GM23338 (cell line): Measurements from ENCODE around the gene PDIA2. TPM values are rescaled to one million over a fixed set of nuclear protein-coding genes. Genes with fewer than 3 reads are reported as not detected.

Source experiments
- ATAC-seq: fragments of 200-7000 bp; cut with Tn5 transposase; 3 replicates; pipeline ENCODE4 v1.9.1; 2020
- DNase-seq: peaks from one replicate; pipeline ENCODE4 v3.0.0-alpha.2; 2015; ENCODE audit warnings: low spot score
- H2AFZ ChIP-seq: fragments of 200-600 bp; sonication (generic); 2 replicates; pipeline ENCODE4 v1.8.0; 2016; ENCODE audit warnings: antibody characterized with exemption, mild to moderate bottlenecking, moderate library complexity
- H3F3A ChIP-seq: fragments of 200-600 bp; sonication (generic); replicated peaks from 2 replicates; pipeline ENCODE4 v1.8.0; 2017; ENCODE audit warnings: antibody characterized with exemption, mixed run types, low read depth
- H3K27ac ChIP-seq: fragments of 200-600 bp; sonication (generic); 2 replicates; pipeline ENCODE4 v1.6.1; 2016; ENCODE audit warnings: low read depth
- H3K27me3 ChIP-seq: fragments of 200-600 bp; sonication (generic); 2 replicates; pipeline ENCODE4 v1.8.0; 2016; ENCODE audit warnings: mild to moderate bottlenecking, mixed run types, moderate library complexity; ENCODE audit not compliant: insufficient read depth
- H3K36me3 ChIP-seq: fragments of 200-600 bp; sonication (generic); 2 replicates; pipeline ENCODE4 v1.8.0; 2016; ENCODE audit warnings: mild to moderate bottlenecking; ENCODE audit not compliant: insufficient read depth
- H3K4me1 ChIP-seq: fragments of 200-600 bp; sonication (generic); 2 replicates; pipeline ENCODE4 v1.8.0; 2016; ENCODE audit warnings: mild to moderate bottlenecking, moderate library complexity; ENCODE audit not compliant: insufficient read depth
- H3K4me2 ChIP-seq: fragments of 200-600 bp; sonication (generic); 2 replicates; pipeline ENCODE4 v1.7.1; 2017; ENCODE audit warnings: mixed run types
- H3K4me3 ChIP-seq: fragments of 200-600 bp; sonication (generic); 2 replicates; pipeline ENCODE4 v1.6.1; 2016; ENCODE audit warnings: mixed run types
- H3K79me2 ChIP-seq: fragments of 200-600 bp; sonication (generic); replicated peaks from 2 replicates; pipeline ENCODE4 v1.8.0; 2017; ENCODE audit warnings: mild to moderate bottlenecking; ENCODE audit not compliant: insufficient read depth
- H3K9me2 ChIP-seq: fragments of 200-600 bp; sonication (generic); 2 replicates; pipeline ENCODE4 v1.8.0; 2017; ENCODE audit not compliant: insufficient read depth
- H4K20me1 ChIP-seq: fragments of 200-600 bp; sonication (generic); replicated peaks from 2 replicates; pipeline ENCODE4 v1.8.0; 2017; ENCODE audit warnings: mild to moderate bottlenecking; ENCODE audit not compliant: insufficient read depth
- H3K27ac Mint-ChIP-seq: 2 replicates; pipeline ENCODE4 v1.8.0; 2020; ENCODE audit warnings: inconsistent platforms, mild to moderate bottlenecking, moderate library complexity, mixed read lengths
- H3K27me3 Mint-ChIP-seq: 3 replicates; pipeline ENCODE4 v1.8.0; 2022; ENCODE audit warnings: low read depth, mild to moderate bottlenecking, moderate library complexity, mixed read lengths, inconsistent platforms; ENCODE audit not compliant: insufficient read depth, poor library complexity
- H3K36me3 Mint-ChIP-seq: 3 replicates; pipeline ENCODE4 v1.8.0; 2021; ENCODE audit warnings: low read depth, mild to moderate bottlenecking, inconsistent platforms, moderate library complexity, mixed read lengths
- H3K4me1 Mint-ChIP-seq: 3 replicates; pipeline ENCODE4 v1.8.0; 2020; ENCODE audit warnings: mild to moderate bottlenecking, inconsistent platforms, mixed read lengths
- H3K4me3 Mint-ChIP-seq: 3 replicates; pipeline ENCODE4 v1.8.0; 2021; ENCODE audit warnings: moderate library complexity, mild to moderate bottlenecking, inconsistent platforms, mixed read lengths
- H3K9me3 Mint-ChIP-seq: 3 replicates; pipeline ENCODE4 v1.8.0; 2020; ENCODE audit warnings: moderate library complexity, mild to moderate bottlenecking, inconsistent platforms, mixed read lengths
- CREB1 ChIP-seq: fragments of 250-450 bp; sonication (Bioruptor Pico); IDR thresholded peaks from 2 replicates; pipeline ENCODE4 v1.5.0; 2020; ENCODE audit warnings: low read depth, mild to moderate bottlenecking, moderate library complexity
- EZH2 ChIP-seq: fragments of 200-600 bp; sonication (generic); IDR thresholded peaks from one replicate; pipeline ENCODE4 v1.8.0; 2017; ENCODE audit warnings: antibody characterized with exemption, mild to moderate bottlenecking, low read depth; ENCODE audit not compliant: unreplicated experiment
- EZH2phosphoT487 ChIP-seq: fragments of 200-600 bp; sonication (generic); IDR thresholded peaks from one replicate; pipeline ENCODE4 v1.8.1; 2018; ENCODE audit warnings: antibody characterized with exemption; ENCODE audit not compliant: unreplicated experiment
- JUNB ChIP-seq: IDR thresholded peaks from one replicate; pipeline ENCODE4 v1.6.1; 2016; ENCODE audit warnings: antibody characterized with exemption; ENCODE audit not compliant: unreplicated experiment
- NANOG ChIP-seq: IDR thresholded peaks from 2 replicates; pipeline ENCODE4 v1.6.1; 2016; ENCODE audit warnings: antibody characterized with exemption, borderline replicate concordance
- POLR2AphosphoS5 ChIP-seq: IDR thresholded peaks from 2 replicates; pipeline ENCODE4 v1.6.1; 2016; ENCODE audit warnings: antibody characterized with exemption, low read depth
- STAT1 ChIP-seq: IDR thresholded peaks from one replicate; pipeline ENCODE4 v1.6.1; 2016; ENCODE audit warnings: antibody characterized with exemption; ENCODE audit not compliant: unreplicated experiment
- ZNF114 ChIP-seq: fragments of 250-450 bp; sonication (Bioruptor Pico); IDR thresholded peaks from 2 replicates; pipeline ENCODE4 v1.5.0; 2020; ENCODE audit warnings: mild to moderate bottlenecking, moderate library complexity
- ZNF331 ChIP-seq: fragments of 250-450 bp; sonication (Bioruptor Pico); IDR thresholded peaks from 2 replicates; pipeline ENCODE4 v1.5.0; 2020; ENCODE audit warnings: low read depth, mild to moderate bottlenecking, moderate library complexity
- polyA plus RNA-seq: library from polyadenylated mRNA; unstranded; fragments of >200 nt; fragmentation: Nextera tagmentation; extraction: Ambion mirVana; gene quantifications from 2 replicates; pipeline ENCODE4 v1.2.1, GENCODE V29; 2016
- total RNA-seq: library from RNA; depleted of rRNA; stranded (reverse); fragments of >200 nt; shearing (Covaris generic); gene quantifications from 2 replicates; pipeline ENCODE4 v1.2.3, GENCODE V29; 2014
- TF ChIP-seq, protein P1 (sequence below), 2 experiments: fragments of 200-600 bp in 1 of 2; sonication (generic) in 1 of 2; conservative IDR thresholded peaks; 2 replicates each; pipeline versions ENCODE4 v1.5.1 to v1.6.1; 2016 to 2017; ENCODE audit warnings: antibody characterized with exemption in 2 of 2, low read depth in 2 of 2, mild to moderate bottlenecking in 2 of 2, moderate library complexity in 1 of 2
- TF ChIP-seq, protein P2 (sequence below): fragments of 250-450 bp; sonication (Bioruptor Pico); IDR thresholded peaks from 2 replicates; pipeline ENCODE4 v1.5.0; 2020; ENCODE audit warnings: mild to moderate bottlenecking, moderate library complexity
- TF ChIP-seq, protein P3 (sequence below): IDR thresholded peaks from 2 replicates; pipeline ENCODE4 v1.6.1; 2016; ENCODE audit warnings: antibody characterized with exemption
- TF ChIP-seq, protein P4 (sequence below): IDR thresholded peaks from one replicate; pipeline ENCODE4 v1.6.1; 2018; ENCODE audit warnings: antibody characterized with exemption; ENCODE audit not compliant: unreplicated experiment

PDIA2 gene
- total and polyA plus RNA-seq, 2 experiments from 2014 or later = 0.39 to 0.87 TPM

DNA sequence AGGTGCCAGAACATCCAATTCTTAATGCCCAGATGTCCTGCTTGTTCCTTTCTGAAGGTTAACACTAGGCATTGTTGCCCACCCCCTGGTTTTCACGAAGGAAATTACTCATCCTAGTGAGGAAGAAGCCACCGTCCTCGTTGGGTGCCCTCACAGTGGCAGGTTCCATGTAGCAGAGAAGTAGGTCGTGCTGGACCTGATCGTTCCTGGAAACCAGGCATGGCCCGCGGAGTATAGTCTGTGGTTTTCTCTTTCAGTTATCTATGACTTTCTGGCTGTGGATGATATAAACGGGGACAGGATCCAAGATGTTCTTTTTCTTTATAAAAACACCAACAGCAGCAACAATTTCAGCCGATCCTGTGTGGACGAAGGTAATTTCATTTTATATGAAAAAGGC lies 23.7 kb upstream of the PDIA2 start:
- DNase-seq (no peak), ATAC-seq (no peak)
- H3K9me3 Mint-ChIP-seq = no peaks in the 10 kb centered on the region
- no peaks in the 10 kb centered on the region for H3F3A ChIP-seq
- H3K79me2 ChIP-seq = no peaks in the 10 kb centered on the region
- no peak overlapping the region for H3K4me3 ChIP-seq
- peaks cover 46% of the 10 kb centered on the region for H3K36me3 Mint-ChIP-seq
- no peak for TF ChIP-seq NANOG
- TF ChIP-seq STAT1 = no peak
- TF ChIP-seq ZNF331 = no peak
- no peak for TF ChIP-seq CREB1 (CRISPR knock-in tag)
- TF ChIP-seq POLR2AphosphoS5 = no peak
- no peak for TF ChIP-seq ZNF114 (CRISPR knock-in tag)
- TF ChIP-seq, protein P1, sequence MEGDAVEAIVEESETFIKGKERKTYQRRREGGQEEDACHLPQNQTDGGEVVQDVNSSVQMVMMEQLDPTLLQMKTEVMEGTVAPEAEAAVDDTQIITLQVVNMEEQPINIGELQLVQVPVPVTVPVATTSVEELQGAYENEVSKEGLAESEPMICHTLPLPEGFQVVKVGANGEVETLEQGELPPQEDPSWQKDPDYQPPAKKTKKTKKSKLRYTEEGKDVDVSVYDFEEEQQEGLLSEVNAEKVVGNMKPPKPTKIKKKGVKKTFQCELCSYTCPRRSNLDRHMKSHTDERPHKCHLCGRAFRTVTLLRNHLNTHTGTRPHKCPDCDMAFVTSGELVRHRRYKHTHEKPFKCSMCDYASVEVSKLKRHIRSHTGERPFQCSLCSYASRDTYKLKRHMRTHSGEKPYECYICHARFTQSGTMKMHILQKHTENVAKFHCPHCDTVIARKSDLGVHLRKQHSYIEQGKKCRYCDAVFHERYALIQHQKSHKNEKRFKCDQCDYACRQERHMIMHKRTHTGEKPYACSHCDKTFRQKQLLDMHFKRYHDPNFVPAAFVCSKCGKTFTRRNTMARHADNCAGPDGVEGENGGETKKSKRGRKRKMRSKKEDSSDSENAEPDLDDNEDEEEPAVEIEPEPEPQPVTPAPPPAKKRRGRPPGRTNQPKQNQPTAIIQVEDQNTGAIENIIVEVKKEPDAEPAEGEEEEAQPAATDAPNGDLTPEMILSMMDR (conservative IDR thresholded peaks at IDR 0.05; ENCODE audit: low read depth in 2 of 2) = no peak
- TF ChIP-seq, protein P2, sequence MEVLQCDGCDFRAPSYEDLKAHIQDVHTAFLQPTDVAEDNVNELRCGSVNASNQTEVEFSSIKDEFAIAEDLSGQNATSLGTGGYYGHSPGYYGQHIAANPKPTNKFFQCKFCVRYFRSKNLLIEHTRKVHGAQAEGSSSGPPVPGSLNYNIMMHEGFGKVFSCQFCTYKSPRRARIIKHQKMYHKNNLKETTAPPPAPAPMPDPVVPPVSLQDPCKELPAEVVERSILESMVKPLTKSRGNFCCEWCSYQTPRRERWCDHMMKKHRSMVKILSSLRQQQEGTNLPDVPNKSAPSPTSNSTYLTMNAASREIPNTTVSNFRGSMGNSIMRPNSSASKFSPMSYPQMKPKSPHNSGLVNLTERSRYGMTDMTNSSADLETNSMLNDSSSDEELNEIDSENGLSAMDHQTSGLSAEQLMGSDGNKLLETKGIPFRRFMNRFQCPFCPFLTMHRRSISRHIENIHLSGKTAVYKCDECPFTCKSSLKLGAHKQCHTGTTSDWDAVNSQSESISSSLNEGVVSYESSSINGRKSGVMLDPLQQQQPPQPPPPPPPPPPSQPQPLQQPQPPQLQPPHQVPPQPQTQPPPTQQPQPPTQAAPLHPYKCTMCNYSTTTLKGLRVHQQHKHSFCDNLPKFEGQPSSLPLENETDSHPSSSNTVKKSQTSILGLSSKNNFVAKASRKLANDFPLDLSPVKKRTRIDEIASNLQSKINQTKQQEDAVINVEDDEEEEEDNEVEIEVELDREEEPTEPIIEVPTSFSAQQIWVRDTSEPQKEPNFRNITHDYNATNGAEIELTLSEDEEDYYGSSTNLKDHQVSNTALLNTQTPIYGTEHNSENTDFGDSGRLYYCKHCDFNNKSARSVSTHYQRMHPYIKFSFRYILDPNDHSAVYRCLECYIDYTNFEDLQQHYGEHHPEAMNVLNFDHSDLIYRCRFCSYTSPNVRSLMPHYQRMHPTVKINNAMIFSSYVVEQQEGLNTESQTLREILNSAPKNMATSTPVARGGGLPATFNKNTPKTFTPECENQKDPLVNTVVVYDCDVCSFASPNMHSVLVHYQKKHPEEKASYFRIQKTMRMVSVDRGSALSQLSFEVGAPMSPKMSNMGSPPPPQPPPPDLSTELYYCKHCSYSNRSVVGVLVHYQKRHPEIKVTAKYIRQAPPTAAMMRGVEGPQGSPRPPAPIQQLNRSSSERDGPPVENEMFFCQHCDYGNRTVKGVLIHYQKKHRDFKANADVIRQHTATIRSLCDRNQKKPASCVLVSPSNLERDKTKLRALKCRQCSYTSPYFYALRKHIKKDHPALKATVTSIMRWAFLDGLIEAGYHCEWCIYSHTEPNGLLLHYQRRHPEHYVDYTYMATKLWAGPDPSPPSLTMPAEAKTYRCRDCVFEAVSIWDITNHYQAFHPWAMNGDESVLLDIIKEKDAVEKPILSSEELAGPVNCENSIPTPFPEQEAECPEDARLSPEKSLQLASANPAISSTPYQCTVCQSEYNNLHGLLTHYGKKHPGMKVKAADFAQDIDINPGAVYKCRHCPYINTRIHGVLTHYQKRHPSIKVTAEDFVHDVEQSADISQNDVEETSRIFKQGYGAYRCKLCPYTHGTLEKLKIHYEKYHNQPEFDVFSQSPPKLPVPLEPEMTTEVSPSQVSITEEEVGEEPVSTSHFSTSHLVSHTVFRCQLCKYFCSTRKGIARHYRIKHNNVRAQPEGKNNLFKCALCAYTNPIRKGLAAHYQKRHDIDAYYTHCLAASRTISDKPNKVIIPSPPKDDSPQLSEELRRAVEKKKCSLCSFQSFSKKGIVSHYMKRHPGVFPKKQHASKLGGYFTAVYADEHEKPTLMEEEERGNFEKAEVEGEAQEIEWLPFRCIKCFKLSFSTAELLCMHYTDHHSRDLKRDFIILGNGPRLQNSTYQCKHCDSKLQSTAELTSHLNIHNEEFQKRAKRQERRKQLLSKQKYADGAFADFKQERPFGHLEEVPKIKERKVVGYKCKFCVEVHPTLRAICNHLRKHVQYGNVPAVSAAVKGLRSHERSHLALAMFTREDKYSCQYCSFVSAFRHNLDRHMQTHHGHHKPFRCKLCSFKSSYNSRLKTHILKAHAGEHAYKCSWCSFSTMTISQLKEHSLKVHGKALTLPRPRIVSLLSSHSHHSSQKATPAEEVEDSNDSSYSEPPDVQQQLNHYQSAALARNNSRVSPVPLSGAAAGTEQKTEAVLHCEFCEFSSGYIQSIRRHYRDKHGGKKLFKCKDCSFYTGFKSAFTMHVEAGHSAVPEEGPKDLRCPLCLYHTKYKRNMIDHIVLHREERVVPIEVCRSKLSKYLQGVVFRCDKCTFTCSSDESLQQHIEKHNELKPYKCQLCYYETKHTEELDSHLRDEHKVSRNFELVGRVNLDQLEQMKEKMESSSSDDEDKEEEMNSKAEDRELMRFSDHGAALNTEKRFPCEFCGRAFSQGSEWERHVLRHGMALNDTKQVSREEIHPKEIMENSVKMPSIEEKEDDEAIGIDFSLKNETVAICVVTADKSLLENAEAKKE (CRISPR knock-in tag) = no peak
- no peak for TF ChIP-seq EZH2
- TF ChIP-seq, protein P3, sequence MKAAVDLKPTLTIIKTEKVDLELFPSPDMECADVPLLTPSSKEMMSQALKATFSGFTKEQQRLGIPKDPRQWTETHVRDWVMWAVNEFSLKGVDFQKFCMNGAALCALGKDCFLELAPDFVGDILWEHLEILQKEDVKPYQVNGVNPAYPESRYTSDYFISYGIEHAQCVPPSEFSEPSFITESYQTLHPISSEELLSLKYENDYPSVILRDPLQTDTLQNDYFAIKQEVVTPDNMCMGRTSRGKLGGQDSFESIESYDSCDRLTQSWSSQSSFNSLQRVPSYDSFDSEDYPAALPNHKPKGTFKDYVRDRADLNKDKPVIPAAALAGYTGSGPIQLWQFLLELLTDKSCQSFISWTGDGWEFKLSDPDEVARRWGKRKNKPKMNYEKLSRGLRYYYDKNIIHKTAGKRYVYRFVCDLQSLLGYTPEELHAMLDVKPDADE = no peak
- TF ChIP-seq EZH2phosphoT487 = no peak
- TF ChIP-seq JUNB = no peak
- TF ChIP-seq, protein P4, sequence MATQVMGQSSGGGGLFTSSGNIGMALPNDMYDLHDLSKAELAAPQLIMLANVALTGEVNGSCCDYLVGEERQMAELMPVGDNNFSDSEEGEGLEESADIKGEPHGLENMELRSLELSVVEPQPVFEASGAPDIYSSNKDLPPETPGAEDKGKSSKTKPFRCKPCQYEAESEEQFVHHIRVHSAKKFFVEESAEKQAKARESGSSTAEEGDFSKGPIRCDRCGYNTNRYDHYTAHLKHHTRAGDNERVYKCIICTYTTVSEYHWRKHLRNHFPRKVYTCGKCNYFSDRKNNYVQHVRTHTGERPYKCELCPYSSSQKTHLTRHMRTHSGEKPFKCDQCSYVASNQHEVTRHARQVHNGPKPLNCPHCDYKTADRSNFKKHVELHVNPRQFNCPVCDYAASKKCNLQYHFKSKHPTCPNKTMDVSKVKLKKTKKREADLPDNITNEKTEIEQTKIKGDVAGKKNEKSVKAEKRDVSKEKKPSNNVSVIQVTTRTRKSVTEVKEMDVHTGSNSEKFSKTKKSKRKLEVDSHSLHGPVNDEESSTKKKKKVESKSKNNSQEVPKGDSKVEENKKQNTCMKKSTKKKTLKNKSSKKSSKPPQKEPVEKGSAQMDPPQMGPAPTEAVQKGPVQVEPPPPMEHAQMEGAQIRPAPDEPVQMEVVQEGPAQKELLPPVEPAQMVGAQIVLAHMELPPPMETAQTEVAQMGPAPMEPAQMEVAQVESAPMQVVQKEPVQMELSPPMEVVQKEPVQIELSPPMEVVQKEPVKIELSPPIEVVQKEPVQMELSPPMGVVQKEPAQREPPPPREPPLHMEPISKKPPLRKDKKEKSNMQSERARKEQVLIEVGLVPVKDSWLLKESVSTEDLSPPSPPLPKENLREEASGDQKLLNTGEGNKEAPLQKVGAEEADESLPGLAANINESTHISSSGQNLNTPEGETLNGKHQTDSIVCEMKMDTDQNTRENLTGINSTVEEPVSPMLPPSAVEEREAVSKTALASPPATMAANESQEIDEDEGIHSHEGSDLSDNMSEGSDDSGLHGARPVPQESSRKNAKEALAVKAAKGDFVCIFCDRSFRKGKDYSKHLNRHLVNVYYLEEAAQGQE = no peak
- H3K27ac Mint-ChIP-seq = 0 out of 2 replicates have a peak overlapping the region, but pooled peaks have one; percentile 40
- H3K27me3 ChIP-seq = no peaks in the 10 kb centered on the region
- no peak overlapping the region for H3K4me3 Mint-ChIP-seq
- no peaks in the 10 kb centered on the region; the same call in 1 of the 2 replicates for H3K36me3 ChIP-seq
- H3K4me2 ChIP-seq = no peak overlapping the region
- H3K4me1 Mint-ChIP-seq = no peaks in the 10 kb centered on the region
- H3K4me1 ChIP-seq = no peaks in the 10 kb centered on the region
- H3K27ac ChIP-seq = no peak overlapping the region
- peaks cover 9% of the 10 kb centered on the region for H3K27me3 Mint-ChIP-seq
- H3K9me2 ChIP-seq = no peaks in the 10 kb centered on the region
- H2AFZ ChIP-seq = no peak overlapping the region
- no peaks in the 10 kb centered on the region; the same call in 1 of the 2 replicates for H4K20me1 ChIP-seq
